Measurements from ENCODE around the gene CLEC2A. TPM values are rescaled to one million over a fixed set of nuclear protein-coding genes. Genes with fewer than 3 reads are reported as not detected.

CLEC2A gene
- total and polyA plus RNA-seq, 9 of the 15 experiments (the other 6 are each of a cell fraction or from before 2014, with no cell fraction given), result not detected

GRCh38 chr12:9883175-9883574 is 49.0 kb downstream of the CLEC2A start (continued):
- no peak for TF ChIP-seq PHTF2 (CRISPR knock-in tag; IDR thresholded peaks at IDR 0.05)
- TF ChIP-seq MITF (IDR thresholded peaks at IDR 0.05), result no peak
- no peak for TF ChIP-seq MEIS2 (IDR thresholded peaks at IDR 0.05; ENCODE audit: partially characterized antibody)
- no peak for TF ChIP-seq NFIX (CRISPR knock-in tag; IDR thresholded peaks at IDR 0.05; ENCODE audit: low read depth)
- TF ChIP-seq ZNF766 (CRISPR knock-in tag; conservative IDR thresholded peaks at IDR 0.05), result no peak
- TF ChIP-seq ETV5 (CRISPR knock-in tag; IDR thresholded peaks at IDR 0.05; ENCODE audit: low read depth), result no peak

GRCh38 chr12:9881988-9882387 is 50.2 kb downstream of the CLEC2A start:
- in situ Hi-C loops (cut with MboI), result no loop called here
- DNase-seq (ENCODE audit: extremely low read depth in 1 of 4, low spot score in 3 of 4) (no peak), FAIRE-seq (no peak), ATAC-seq (no peak)
- H3K9ac ChIP-seq (ENCODE audit: insufficient read depth in 1 of 2, low read depth in 2 of 2, low read length in 2 of 2), result no peak overlapping the region
- no peaks in the 10 kb centered on the region for H3K9me3 ChIP-seq (replicated peaks; ENCODE audit: control insufficient read depth, insufficient read depth, low read depth, low read length)
- H3K27me3 ChIP-seq (ENCODE audit: control insufficient read depth in 2 of 2, insufficient read depth in 2 of 2, low read length in 2 of 2), result no peaks in the 10 kb centered on the region
- H3K27ac ChIP-seq (ENCODE audit: extremely low read depth, low read depth, low read length), result no peak overlapping the region
- H3K4me2 ChIP-seq (ENCODE audit: insufficient read depth, low read length), result no peak overlapping the region
- no peak overlapping the region for H3K4me3 ChIP-seq
- no peaks in the 10 kb centered on the region for H3K9me1 ChIP-seq (ENCODE audit: control insufficient read depth, insufficient read depth, low read length)
- WGBS (ENCODE audit: insufficient coverage, low coverage, missing lambda C conversion rate), result 43% methylated on average over 5 of the region's 5 CpGs
- CTCF ChIA-PET (ENCODE audit: low intra/inter-chr PET ratio), result no interaction called here
- H4K20me1 ChIP-seq (replicated peaks; ENCODE audit: control insufficient read depth, insufficient read depth, low read length), result no peaks in the 10 kb centered on the region
- no TSS peak for BruUV-seq (replicated peaks)
- no peak overlapping the region for H2AFZ ChIP-seq (ENCODE audit: low read depth, low read length)
- no peaks in the 10 kb centered on the region for H3K4me1 ChIP-seq (replicated peaks in 1 of 2; ENCODE audit: control insufficient read depth in 2 of 2, insufficient read depth in 2 of 2, low read length in 2 of 2)
- H3K36me3 ChIP-seq (ENCODE audit: control insufficient read depth, insufficient read depth, low read length), result no peaks in the 10 kb centered on the region
- intact Hi-C loops (cut with micrococcal nuclease), result no loop called here
- H3K79me2 ChIP-seq (ENCODE audit: control insufficient read depth, insufficient read depth, low read length), result no peaks in the 10 kb centered on the region
- POLR2A ChIA-PET, result interaction anchor here (0.6 kb wide), 1 partner anchor 234 kb away, joined by 3 read pairs; no protein-coding TSS in a partner anchor
- TF ChIP-seq NEUROD1 (IDR thresholded peaks at IDR 0.05; ENCODE audit: borderline replicate concordance, low read depth, low read length, partially characterized antibody) (no peak), ZFPM2 (CRISPR knock-in tag; IDR thresholded peaks at IDR 0.05) (no peak), TFE3 (CRISPR knock-in tag; IDR thresholded peaks at IDR 0.05) (no peak), ZKSCAN8 (CRISPR knock-in tag; IDR thresholded peaks at IDR 0.05) (no peak), TRIM24 (IDR thresholded peaks at IDR 0.05) (no peak), ZNF766 (CRISPR knock-in tag; conservative IDR thresholded peaks at IDR 0.05) (no peak), ZSCAN32 (CRISPR knock-in tag; IDR thresholded peaks at IDR 0.05) (no peak), PTBP1 (IDR thresholded peaks at IDR 0.05; ENCODE audit: low read depth, low read length) (no peak), GMEB1 (CRISPR knock-in tag; IDR thresholded peaks at IDR 0.05) (no peak), SIN3A (IDR thresholded peaks at IDR 0.05; ENCODE audit: borderline replicate concordance in 2 of 2, control insufficient read depth in 1 of 2, low read depth in 2 of 2, low read length in 2 of 2) (no peak), ZNF655 (CRISPR knock-in tag; IDR thresholded peaks at IDR 0.05) (no peak)
